H4 (cell line): ENCODE results near the gene TTC36. TPM values are rescaled to one million over a fixed set of nuclear protein-coding genes. Genes with fewer than 3 reads are reported as not detected.
A peak's percentile ranks its signal among the peaks of the same experiment; 100 is the strongest.
"Not testable (repeated sequence)": the region's sequence is repeated elsewhere in the genome, so short reads cannot be mapped to it uniquely, and the experiment has no call there.

ENCODE experiments used
- DNase-seq: peaks from one replicate; pipeline ENCODE4 v3.0.0-alpha.2; 2015; ENCODE audit warnings: low spot score
- total RNA-seq: library from RNA; depleted of rRNA; stranded (reverse); fragments of >200 nt; shearing (Covaris generic); gene quantifications from 2 replicates; pipeline ENCODE4 v1.2.3, GENCODE V29; 2014; rRNA removed

Gene TTC36
- total RNA-seq: 0.19 TPM in 1 of 2 replicates, not detected in the other

- DNase-seq: no peak
Observed at GRCh38 chr11:118527109-118527508, at the start of gene TTC36. TTC36 (plus strand) TSS chr11:118527474; CDS start chr11:118527495, 21 bp downstream.

GRCh38 chr11:118481238-118481637, 46.0 kb upstream of the TTC36 start:
- DNase-seq: not testable (repeated sequence)

GRCh38 chr11:118484405-118484804, 42.9 kb upstream of the TTC36 start:
- no peak for DNase-seq

- no peak for DNase-seq
Observed at GRCh38 chr11:118485273-118485672, 42.0 kb upstream of the TTC36 start.

- DNase-seq: peak; percentile 55
Observed at GRCh38 chr11:118488480-118489109, 38.7 kb upstream of the TTC36 start.

- no peak for DNase-seq
Observed at GRCh38 chr11:118491041-118491440, 36.2 kb upstream of the TTC36 start.

GRCh38 chr11:118497831-118498230, 29.4 kb upstream of the TTC36 start:
- DNase-seq: no peak

- DNase-seq: no peak
Observed at GRCh38 chr11:118503216-118503615, 24.1 kb upstream of the TTC36 start.

- no peak for DNase-seq
Observed at GRCh38 chr11:118511601-118512000, 15.7 kb upstream of the TTC36 start.

GRCh38 chr11:118514103-118514502, 13.2 kb upstream of the TTC36 start:
- no peak for DNase-seq

GRCh38 chr11:118519549-118519948, 7.7 kb upstream of the TTC36 start:
- DNase-seq: no peak

GRCh38 chr11:118521892-118522311, 5.4 kb upstream of the TTC36 start:
- no peak for DNase-seq

GRCh38 chr11:118522571-118523072, 4.7 kb upstream of the TTC36 start:
- peak; percentile 38 for DNase-seq

GRCh38 chr11:118524356-118524755, 2.9 kb upstream of the TTC36 start:
- DNase-seq: no peak

- no peak for DNase-seq
Observed at GRCh38 chr11:118524757-118525470, 2.4 kb upstream of the TTC36 start.

- no peak for DNase-seq
Observed at GRCh38 chr11:118526688-118527087, 586 bp upstream of the TTC36 start.

GRCh38 chr11:118528511-118528910, 1.2 kb downstream of the TTC36 start:
- no peak for DNase-seq

- no peak for DNase-seq
Observed at GRCh38 chr11:118529584-118530175, 2.4 kb downstream of the TTC36 start.

- no peak for DNase-seq
Observed at GRCh38 chr11:118530180-118530682, 3.0 kb downstream of the TTC36 start.

GRCh38 chr11:118530683-118531596, 3.7 kb downstream of the TTC36 start, which contains the start of gene TMEM25:
TMEM25 (plus strand) TSS chr11:118531192; CDS start chr11:118531802, 610 bp downstream.
- no peak for DNase-seq

GRCh38 chr11:118531597-118532084, 4.4 kb downstream of the TTC36 start:
- DNase-seq: no peak
